GDM1 (cell line): ENCODE results near the gene HARS2.
"Not testable (repeated sequence)": the region's sequence is repeated elsewhere in the genome, so short reads cannot be mapped to it uniquely, and the experiment has no call there.

Source experiments
- DNase-seq: peaks from one replicate; lab custom pipeline; 2025; lab: John Stamatoyannopoulos, UW

The HARS2 gene

GRCh38 chr5:140700177-140701144 is 9.2 kb downstream of the HARS2 start, which contains the start of gene ZMAT2:
ZMAT2 (plus strand) TSS chr5:140700447; CDS start chr5:140700461, 14 bp downstream.
- DNase-seq: peak; percentile 89

GRCh38 chr5:140707812-140708211 is 16.6 kb downstream of the HARS2 start:
- no peak for DNase-seq

- DNase-seq: not testable (repeated sequence)
Measured at GRCh38 chr5:140708787-140709186, 17.5 kb downstream of the HARS2 start.

- DNase-seq: peak; percentile 89
Measured at GRCh38 chr5:140710899-140711552, 19.8 kb downstream of the HARS2 start.

- DNase-seq: no peak
Measured at GRCh38 chr5:140711794-140712193, 20.5 kb downstream of the HARS2 start.

- DNase-seq: no peak
Measured at GRCh38 chr5:140713562-140714094, 22.4 kb downstream of the HARS2 start.

GRCh38 chr5:140716238-140716637 is 25.0 kb downstream of the HARS2 start:
- DNase-seq: not testable (repeated sequence)

GRCh38 chr5:140718266-140718592 is 27.0 kb downstream of the HARS2 start:
- DNase-seq: no peak

- DNase-seq: not testable (repeated sequence)
Measured at GRCh38 chr5:140720738-140721137, 29.5 kb downstream of the HARS2 start.

- not testable (repeated sequence) for DNase-seq
Measured at GRCh38 chr5:140721395-140721794, 30.1 kb downstream of the HARS2 start.

GRCh38 chr5:140725799-140726471 is 34.7 kb downstream of the HARS2 start:
- DNase-seq: no peak

- DNase-seq: no peak
Measured at GRCh38 chr5:140733098-140733497, 41.8 kb downstream of the HARS2 start.

- DNase-seq: no peak
Measured at GRCh38 chr5:140734354-140734753, 43.1 kb downstream of the HARS2 start.

- no peak for DNase-seq
Measured at GRCh38 chr5:140737486-140737885, 46.2 kb downstream of the HARS2 start.

GRCh38 chr5:140741967-140742366 is 50.7 kb downstream of the HARS2 start:
- no peak for DNase-seq
